GM23338 (cell line): Measurements from ENCODE around the gene KCNMB4. TPM values are rescaled to one million over a fixed set of nuclear protein-coding genes. Genes with fewer than 3 reads are reported as not detected.

Experiments used
- ATAC-seq: fragments of 200-7000 bp; cut with Tn5 transposase; 3 replicates; pipeline ENCODE4 v1.9.1; 2020
- DNase-seq: peaks from one replicate; pipeline ENCODE4 v3.0.0-alpha.2; 2015; ENCODE audit warnings: low spot score
- H2AFZ ChIP-seq: fragments of 200-600 bp; sonication (generic); 2 replicates; pipeline ENCODE4 v1.8.0; 2016; ENCODE audit warnings: antibody characterized with exemption, mild to moderate bottlenecking, moderate library complexity
- H3F3A ChIP-seq: fragments of 200-600 bp; sonication (generic); replicated peaks from 2 replicates; pipeline ENCODE4 v1.8.0; 2017; ENCODE audit warnings: antibody characterized with exemption, mixed run types, low read depth
- H3K27ac ChIP-seq: fragments of 200-600 bp; sonication (generic); 2 replicates; pipeline ENCODE4 v1.6.1; 2016; ENCODE audit warnings: low read depth
- H3K27me3 ChIP-seq: fragments of 200-600 bp; sonication (generic); 2 replicates; pipeline ENCODE4 v1.8.0; 2016; ENCODE audit warnings: mild to moderate bottlenecking, mixed run types, moderate library complexity; ENCODE audit not compliant: insufficient read depth
- H3K36me3 ChIP-seq: fragments of 200-600 bp; sonication (generic); 2 replicates; pipeline ENCODE4 v1.8.0; 2016; ENCODE audit warnings: mild to moderate bottlenecking; ENCODE audit not compliant: insufficient read depth
- H3K4me1 ChIP-seq: fragments of 200-600 bp; sonication (generic); 2 replicates; pipeline ENCODE4 v1.8.0; 2016; ENCODE audit warnings: mild to moderate bottlenecking, moderate library complexity; ENCODE audit not compliant: insufficient read depth
- H3K4me2 ChIP-seq: fragments of 200-600 bp; sonication (generic); 2 replicates; pipeline ENCODE4 v1.7.1; 2017; ENCODE audit warnings: mixed run types
- H3K4me3 ChIP-seq: fragments of 200-600 bp; sonication (generic); 2 replicates; pipeline ENCODE4 v1.6.1; 2016; ENCODE audit warnings: mixed run types
- H3K79me2 ChIP-seq: fragments of 200-600 bp; sonication (generic); replicated peaks from 2 replicates; pipeline ENCODE4 v1.8.0; 2017; ENCODE audit warnings: mild to moderate bottlenecking; ENCODE audit not compliant: insufficient read depth
- H3K9me2 ChIP-seq: fragments of 200-600 bp; sonication (generic); 2 replicates; pipeline ENCODE4 v1.8.0; 2017; ENCODE audit not compliant: insufficient read depth
- H4K20me1 ChIP-seq: fragments of 200-600 bp; sonication (generic); replicated peaks from 2 replicates; pipeline ENCODE4 v1.8.0; 2017; ENCODE audit warnings: mild to moderate bottlenecking; ENCODE audit not compliant: insufficient read depth
- H3K27ac Mint-ChIP-seq: 2 replicates; pipeline ENCODE4 v1.8.0; 2020; ENCODE audit warnings: inconsistent platforms, mild to moderate bottlenecking, moderate library complexity, mixed read lengths
- H3K27me3 Mint-ChIP-seq: 3 replicates; pipeline ENCODE4 v1.8.0; 2022; ENCODE audit warnings: low read depth, mild to moderate bottlenecking, moderate library complexity, mixed read lengths, inconsistent platforms; ENCODE audit not compliant: insufficient read depth, poor library complexity
- H3K36me3 Mint-ChIP-seq: 3 replicates; pipeline ENCODE4 v1.8.0; 2021; ENCODE audit warnings: low read depth, mild to moderate bottlenecking, inconsistent platforms, moderate library complexity, mixed read lengths
- H3K4me1 Mint-ChIP-seq: 3 replicates; pipeline ENCODE4 v1.8.0; 2020; ENCODE audit warnings: mild to moderate bottlenecking, inconsistent platforms, mixed read lengths
- H3K4me3 Mint-ChIP-seq: 3 replicates; pipeline ENCODE4 v1.8.0; 2021; ENCODE audit warnings: moderate library complexity, mild to moderate bottlenecking, inconsistent platforms, mixed read lengths
- H3K9me3 Mint-ChIP-seq: 3 replicates; pipeline ENCODE4 v1.8.0; 2020; ENCODE audit warnings: moderate library complexity, mild to moderate bottlenecking, inconsistent platforms, mixed read lengths
- CREB1 ChIP-seq: fragments of 250-450 bp; sonication (Bioruptor Pico); IDR thresholded peaks from 2 replicates; pipeline ENCODE4 v1.5.0; 2020; ENCODE audit warnings: low read depth, mild to moderate bottlenecking, moderate library complexity
- ETS1 ChIP-seq: IDR thresholded peaks from 2 replicates; pipeline ENCODE4 v1.6.1; 2016; ENCODE audit warnings: antibody characterized with exemption
- EZH2phosphoT487 ChIP-seq: fragments of 200-600 bp; sonication (generic); IDR thresholded peaks from one replicate; pipeline ENCODE4 v1.8.1; 2018; ENCODE audit warnings: antibody characterized with exemption; ENCODE audit not compliant: unreplicated experiment
- JUNB ChIP-seq: IDR thresholded peaks from one replicate; pipeline ENCODE4 v1.6.1; 2016; ENCODE audit warnings: antibody characterized with exemption; ENCODE audit not compliant: unreplicated experiment
- NANOG ChIP-seq: IDR thresholded peaks from 2 replicates; pipeline ENCODE4 v1.6.1; 2016; ENCODE audit warnings: antibody characterized with exemption, borderline replicate concordance
- REST ChIP-seq: IDR thresholded peaks from one replicate; pipeline ENCODE4 v1.6.1; 2018; ENCODE audit warnings: antibody characterized with exemption; ENCODE audit not compliant: unreplicated experiment
- STAT1 ChIP-seq: IDR thresholded peaks from one replicate; pipeline ENCODE4 v1.6.1; 2016; ENCODE audit warnings: antibody characterized with exemption; ENCODE audit not compliant: unreplicated experiment
- ZNF331 ChIP-seq: fragments of 250-450 bp; sonication (Bioruptor Pico); IDR thresholded peaks from 2 replicates; pipeline ENCODE4 v1.5.0; 2020; ENCODE audit warnings: low read depth, mild to moderate bottlenecking, moderate library complexity
- ZNF462 ChIP-seq: fragments of 250-450 bp; sonication (Bioruptor Pico); IDR thresholded peaks from 2 replicates; pipeline ENCODE4 v1.5.0; 2020; ENCODE audit warnings: mild to moderate bottlenecking, moderate library complexity
- polyA plus RNA-seq: library from polyadenylated mRNA; unstranded; fragments of >200 nt; fragmentation: Nextera tagmentation; extraction: Ambion mirVana; gene quantifications from 2 replicates; pipeline ENCODE4 v1.2.1, GENCODE V29; 2016
- total RNA-seq: library from RNA; depleted of rRNA; stranded (reverse); fragments of >200 nt; shearing (Covaris generic); gene quantifications from 2 replicates; pipeline ENCODE4 v1.2.3, GENCODE V29; 2014

The KCNMB4 gene
- total and polyA plus RNA-seq, 2 experiments from 2014 or later, result 9.4 to 14.7 TPM

GRCh38 chr12:70329728-70330127 lies 36.4 kb upstream of the KCNMB4 start:
- Histone ChIP-seq H3F3A (no peaks in the 10 kb centered on the region), H3K4me1 (peaks cover 52% of the 10 kb centered on the region), H3K9me2 (no peaks in the 10 kb centered on the region), H3K27me3 (no peaks in the 10 kb centered on the region), H3K36me3 (no peaks in the 10 kb centered on the region), H4K20me1 (no peaks in the 10 kb centered on the region), H2AFZ (no peak overlapping the region), H3K4me3 (no peak overlapping the region), H3K27ac (no peak overlapping the region), H3K79me2 (peaks cover 8% of the 10 kb centered on the region; the same call in 1 of the 2 replicates), H3K4me2 (0 out of 2 replicates have a peak overlapping the region, but pooled peaks have one; percentile 10)
- H3K27me3 Mint-ChIP-seq, result no peaks in the 10 kb centered on the region
- no peak for DNase-seq
- no peak for TF ChIP-seq ZNF331
- TF ChIP-seq STAT1, result no peak
- no peak for TF ChIP-seq CREB1 (CRISPR knock-in tag)
- TF ChIP-seq ETS1, result no peak
- TF ChIP-seq JUNB, result no peak
- no peak for TF ChIP-seq NANOG
- no peak for TF ChIP-seq EZH2phosphoT487
- no peak for TF ChIP-seq ZNF462 (CRISPR knock-in tag)
- TF ChIP-seq REST, result no peak
- H3K9me3 Mint-ChIP-seq, result no peaks in the 10 kb centered on the region
- no peak for ATAC-seq
- no peak overlapping the region for H3K27ac Mint-ChIP-seq
- H3K36me3 Mint-ChIP-seq, result peaks cover 5% of the 10 kb centered on the region; the same call in 2 of the 3 replicates
- H3K4me1 Mint-ChIP-seq, result peaks cover 44% of the 10 kb centered on the region
- H3K4me3 Mint-ChIP-seq, result no peak overlapping the region
